ENCODE data around the gene LIMA1. TPM values are rescaled to one million over a fixed set of nuclear protein-coding genes. Genes with fewer than 3 reads are reported as not detected.
A peak's percentile ranks its signal among the peaks of the same experiment; 100 is the strongest.

LIMA1 gene
- total and polyA plus RNA-seq, 9 of the 15 experiments (the other 6 are each of a cell fraction or from before 2014, with no cell fraction given): 20.2 to 37.8 (median 27.3) TPM

- TF ChIP-seq ELK3 (CRISPR knock-in tag; IDR thresholded peaks at IDR 0.05) (no peak), AFF4 (CRISPR knock-in tag; IDR thresholded peaks at IDR 0.05) (no peak), PHF21A (IDR thresholded peaks at IDR 0.05; ENCODE audit: borderline replicate concordance, low read depth) (no peak), ZNF280A (IDR thresholded peaks at IDR 0.05; ENCODE audit: low read depth, partially characterized antibody) (no peak), DPF2 (IDR thresholded peaks at IDR 0.05) (peak; percentile 57), HDGF (IDR thresholded peaks at IDR 0.05) (no peak), MED1 (CRISPR knock-in tag; IDR thresholded peaks at IDR 0.05; ENCODE audit: borderline replicate concordance) (no peak), ZKSCAN8 (CRISPR knock-in tag; IDR thresholded peaks at IDR 0.05) (no peak), ETV6 (IDR thresholded peaks at IDR 0.05; ENCODE audit: borderline replicate concordance in 1 of 2, low read depth in 2 of 2, low read length in 1 of 2) (no peak), ETV6 (CRISPR knock-in tag; IDR thresholded peaks at IDR 0.05; ENCODE audit: borderline replicate concordance) (no peak), ZNF75A (CRISPR knock-in tag; IDR thresholded peaks at IDR 0.05) (no peak), POLR3G (IDR thresholded peaks at IDR 0.05; ENCODE audit: extremely low read depth, insufficient read length, insufficient replicate concordance) (no peak), MXI1 (IDR thresholded peaks at IDR 0.05; ENCODE audit: low read depth, low read length) (no peak), TSC22D4 (tag; IDR thresholded peaks at IDR 0.05) (no peak), JUNB (CRISPR knock-in tag; conservative IDR thresholded peaks at IDR 0.05) (no peak), CBFA2T3 (IDR thresholded peaks at IDR 0.05) (peak; percentile 88), MECOM (CRISPR knock-in tag; IDR thresholded peaks at IDR 0.05) (peak; percentile 72; the same call in 1 of the 2 replicates), BMI1 (IDR thresholded peaks at IDR 0.05; ENCODE audit: low read length) (no peak), CTCF (IDR thresholded peaks at IDR 0.05 in 2 of 3, conservative IDR thresholded peaks at IDR 0.05 in 1 of 3; ENCODE audit: insufficient read depth in 2 of 3, low read depth in 1 of 3, low read length in 3 of 3) (no peak), ARID1B (IDR thresholded peaks at IDR 0.05) (peak; percentile 83), ZBED1 (IDR thresholded peaks at IDR 0.05) (no peak), SMARCB1 (IDR thresholded peaks at IDR 0.05; ENCODE audit: insufficient read length, low read depth) (no peak), RBM25 (IDR thresholded peaks at IDR 0.05; ENCODE audit: low read depth, low read length, severe bottlenecking) (no peak)
These were observed 26.6 kb upstream of the LIMA1 start (continued) for GRCh38 chr12:50309950-50310349.
